Stimulated activated CD8-positive, alpha-beta memory T cell treated with anti-CD3 and anti-CD28 coated beads, Interleukin-15, amount 100 ng/mL, for 24 hours (primary cell): ENCODE measurements around the gene BACH2.

Experiments
- DNase-seq: peaks from one replicate; pipeline ENCODE4 v3.0.0-alpha.2; 2020; ENCODE audit warnings: low read depth

The BACH2 gene

GRCh38 chr6:90237350-90237990, 59.2 kb downstream of the BACH2 start:
- DNase-seq, result no peak

- no peak for DNase-seq
Measured at GRCh38 chr6:90233994-90234393, 62.6 kb downstream of the BACH2 start.

GRCh38 chr6:90233213-90233612, 63.4 kb downstream of the BACH2 start:
- no peak for DNase-seq

- DNase-seq, result no peak
Measured at GRCh38 chr6:90231798-90232197, 64.8 kb downstream of the BACH2 start.

GRCh38 chr6:90231308-90231707, 65.3 kb downstream of the BACH2 start:
- DNase-seq, result no peak

- DNase-seq, result no peak
Measured at GRCh38 chr6:90230548-90231215, 66.0 kb downstream of the BACH2 start.

- DNase-seq, result no peak
Measured at GRCh38 chr6:90229331-90230010, 67.2 kb downstream of the BACH2 start.

GRCh38 chr6:90227673-90228072, 69.0 kb downstream of the BACH2 start:
- DNase-seq, result no peak

GRCh38 chr6:90227213-90227612, 69.4 kb downstream of the BACH2 start:
- no peak for DNase-seq

GRCh38 chr6:90226257-90226656, 70.4 kb downstream of the BACH2 start:
- DNase-seq, result no peak

- no peak for DNase-seq
Measured at GRCh38 chr6:90224196-90224595, 72.4 kb downstream of the BACH2 start.

GRCh38 chr6:90222724-90223198, 73.9 kb downstream of the BACH2 start:
- no peak for DNase-seq

GRCh38 chr6:90222008-90222407, 74.6 kb downstream of the BACH2 start:
- DNase-seq, result no peak

GRCh38 chr6:90221403-90221802, 75.2 kb downstream of the BACH2 start:
- DNase-seq, result no peak

- no peak for DNase-seq
Measured at GRCh38 chr6:90220273-90220672, 76.4 kb downstream of the BACH2 start.

- DNase-seq, result no peak
Measured at GRCh38 chr6:90219209-90219985, 77.2 kb downstream of the BACH2 start.

GRCh38 chr6:90218959-90219208, 77.8 kb downstream of the BACH2 start:
- no peak for DNase-seq

- no peak for DNase-seq
Measured at GRCh38 chr6:90217506-90218127, 79.0 kb downstream of the BACH2 start.

GRCh38 chr6:90216072-90216977, 80.3 kb downstream of the BACH2 start:
- DNase-seq, result no peak

GRCh38 chr6:90214966-90215365, 81.7 kb downstream of the BACH2 start:
- DNase-seq, result no peak

GRCh38 chr6:90214461-90214860, 82.2 kb downstream of the BACH2 start:
- DNase-seq, result no peak
